ENCODE measurements around the gene PDE4D.

DNA sequence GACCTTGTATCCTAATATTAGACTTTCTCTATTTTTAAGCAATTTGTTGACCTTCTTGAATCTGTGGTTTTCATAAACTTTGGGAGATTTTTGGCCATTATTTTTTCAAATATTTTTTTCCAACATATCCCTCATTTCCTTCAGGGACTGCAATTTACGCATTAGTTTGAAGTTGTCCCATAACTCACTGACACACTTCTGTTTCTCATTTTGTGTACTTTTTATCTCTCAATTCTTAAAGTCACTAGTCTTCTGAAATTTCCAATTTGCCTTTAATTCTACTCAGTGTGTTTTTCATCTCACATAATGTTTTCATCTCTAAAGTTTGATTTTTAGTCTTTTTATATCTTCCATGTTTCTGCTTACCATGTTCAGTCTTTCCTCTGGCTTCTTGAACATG is 953.9 kb downstream of the PDE4D start:
- TF ChIP-seq, protein P1, sequence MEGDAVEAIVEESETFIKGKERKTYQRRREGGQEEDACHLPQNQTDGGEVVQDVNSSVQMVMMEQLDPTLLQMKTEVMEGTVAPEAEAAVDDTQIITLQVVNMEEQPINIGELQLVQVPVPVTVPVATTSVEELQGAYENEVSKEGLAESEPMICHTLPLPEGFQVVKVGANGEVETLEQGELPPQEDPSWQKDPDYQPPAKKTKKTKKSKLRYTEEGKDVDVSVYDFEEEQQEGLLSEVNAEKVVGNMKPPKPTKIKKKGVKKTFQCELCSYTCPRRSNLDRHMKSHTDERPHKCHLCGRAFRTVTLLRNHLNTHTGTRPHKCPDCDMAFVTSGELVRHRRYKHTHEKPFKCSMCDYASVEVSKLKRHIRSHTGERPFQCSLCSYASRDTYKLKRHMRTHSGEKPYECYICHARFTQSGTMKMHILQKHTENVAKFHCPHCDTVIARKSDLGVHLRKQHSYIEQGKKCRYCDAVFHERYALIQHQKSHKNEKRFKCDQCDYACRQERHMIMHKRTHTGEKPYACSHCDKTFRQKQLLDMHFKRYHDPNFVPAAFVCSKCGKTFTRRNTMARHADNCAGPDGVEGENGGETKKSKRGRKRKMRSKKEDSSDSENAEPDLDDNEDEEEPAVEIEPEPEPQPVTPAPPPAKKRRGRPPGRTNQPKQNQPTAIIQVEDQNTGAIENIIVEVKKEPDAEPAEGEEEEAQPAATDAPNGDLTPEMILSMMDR (conservative IDR thresholded peaks at IDR 0.05; ENCODE audit: low read depth, low read length): no peak
- no peak for TF ChIP-seq EZH2 (IDR thresholded peaks at IDR 0.05; ENCODE audit: low read length, unreplicated experiment)
- TF ChIP-seq EZH2phosphoT487 (IDR thresholded peaks at IDR 0.05; ENCODE audit: borderline replicate concordance, low read length): no peak
